Breast epithelium (tissue), 3 donors: ENCODE measurements around the gene KLHL22.

ENCODE experiments used
- CTCF ChIP-seq, 3 donors: fragments of 450-650 bp; IDR thresholded peaks; one replicate each; pipeline ENCODE4 v1.5.1; 2016 to 2017; ENCODE audit warnings: antibody characterized with exemption in 3 of 3, mild to moderate bottlenecking in 3 of 3, moderate library complexity in 3 of 3
- POLR2A ChIP-seq: fragments of 450-650 bp; IDR thresholded peaks from one replicate; pipeline ENCODE4 v1.6.1; 2016; ENCODE audit warnings: antibody characterized with exemption, mild to moderate bottlenecking, moderate library complexity

- TF ChIP-seq CTCF (IDR thresholded peaks at IDR 0.05) (no peak), POLR2A (no peak)
These were observed 29.5 kb upstream of the KLHL22 start for GRCh38 chr22:20525048-20525447.
